ENCODE measurements around the gene TAS2R1.

Gene TAS2R1

GRCh38 chr5:9625731-9626130 is 4.4 kb downstream of the TAS2R1 start:
- no peak for TF ChIP-seq CTCF (IDR thresholded peaks at IDR 0.05; ENCODE audit: control insufficient read depth, extremely low read depth, insufficient read depth)
- DNase-seq (ENCODE audit: low read depth): no peak
- H3K4me3 ChIP-seq (ENCODE audit: low read depth, low read length): no peak overlapping the region

GRCh38 chr5:9625286-9625685 is 4.9 kb downstream of the TAS2R1 start:
- DNase-seq (ENCODE audit: low read depth): no peak
- TF ChIP-seq CTCF (IDR thresholded peaks at IDR 0.05; ENCODE audit: control insufficient read depth, extremely low read depth, insufficient read depth): no peak
- no peak overlapping the region for H3K4me3 ChIP-seq (ENCODE audit: low read depth, low read length)

DNA sequence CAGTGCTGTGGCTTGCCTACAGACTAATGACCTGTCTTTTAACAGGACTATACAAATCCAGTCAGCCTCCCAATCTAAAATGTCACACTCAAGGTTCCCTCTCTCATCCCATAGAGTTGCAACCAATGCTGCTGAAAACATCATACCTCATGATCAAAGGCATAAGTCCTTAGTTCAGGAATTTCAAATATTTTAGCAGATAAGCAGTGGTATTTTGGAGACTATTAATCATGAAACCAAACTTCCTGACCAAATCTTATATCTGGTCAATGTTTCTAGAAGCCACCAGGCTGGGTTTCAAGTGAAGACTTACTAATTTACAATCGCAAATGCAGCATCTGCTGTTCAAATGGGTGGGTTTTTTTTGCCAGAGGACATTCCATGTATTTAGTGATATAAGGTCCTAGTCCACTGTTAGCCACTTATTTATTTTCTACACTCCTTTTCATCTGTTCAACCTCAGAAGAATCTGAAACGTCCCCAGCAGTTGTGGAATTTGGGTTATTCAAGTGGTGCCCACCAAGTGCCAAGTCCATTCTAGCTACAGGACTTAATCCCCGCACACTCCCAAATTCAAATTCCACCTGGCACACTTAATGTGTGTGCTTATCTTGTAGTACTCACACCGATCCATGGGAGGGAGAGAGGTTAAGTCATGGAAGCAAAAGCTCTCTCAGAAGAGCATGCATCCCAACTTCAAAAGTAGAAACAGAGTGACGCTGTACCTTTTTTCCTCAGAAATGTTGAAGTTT is 5.8 kb downstream of the TAS2R1 start:
- DNase-seq (ENCODE audit: low read depth): no peak
- TF ChIP-seq CTCF (IDR thresholded peaks at IDR 0.05; ENCODE audit: control insufficient read depth, extremely low read depth, insufficient read depth): no peak
- H3K4me3 ChIP-seq (ENCODE audit: low read depth, low read length): no peak overlapping the region

DNA sequence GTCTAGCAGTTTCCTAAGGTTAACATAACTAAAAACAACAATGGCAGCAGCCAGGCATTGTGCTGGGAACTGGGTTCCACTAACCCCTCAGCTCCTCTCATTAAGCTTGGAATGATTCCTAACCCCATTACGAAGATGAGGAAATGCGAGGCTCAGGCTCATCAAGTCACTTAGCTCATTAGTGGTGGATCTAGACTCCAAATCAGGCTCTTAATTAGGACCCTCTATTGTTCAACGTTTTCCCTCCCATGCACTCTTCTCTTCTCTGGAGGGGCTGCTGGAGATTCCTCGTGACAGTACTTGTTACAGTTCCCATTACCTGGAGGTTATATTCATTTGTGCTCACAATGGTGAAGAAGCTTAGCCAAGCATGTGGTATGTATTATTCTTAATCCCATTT is 6.5 kb downstream of the TAS2R1 start:
- H3K4me3 ChIP-seq (ENCODE audit: low read depth, low read length): no peak overlapping the region
- no peak for TF ChIP-seq CTCF (IDR thresholded peaks at IDR 0.05; ENCODE audit: control insufficient read depth, extremely low read depth, insufficient read depth)
- no peak for DNase-seq (ENCODE audit: low read depth)

DNA sequence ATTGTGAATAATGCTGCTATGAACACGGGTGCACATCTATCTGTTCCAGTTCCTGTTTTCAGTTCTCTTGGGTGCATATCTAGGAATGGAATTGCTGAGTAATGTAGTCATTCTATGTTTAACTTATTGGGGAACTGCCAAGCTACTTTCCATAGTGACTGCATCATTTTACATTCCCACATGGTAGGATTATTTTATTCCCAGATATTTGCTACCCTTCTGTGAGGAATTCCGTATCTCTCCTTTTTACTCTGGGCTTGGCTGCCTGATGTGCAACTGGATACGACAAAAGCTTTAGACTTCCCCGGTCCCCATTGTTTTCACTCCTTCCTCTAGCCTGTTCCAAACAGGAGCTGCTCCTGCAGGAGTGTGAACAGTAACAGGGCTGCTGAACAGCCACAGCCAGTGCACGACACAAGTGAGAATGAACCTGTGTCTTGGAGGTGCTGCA is 7.2 kb downstream of the TAS2R1 start:
- no peak overlapping the region for H3K4me3 ChIP-seq (ENCODE audit: low read depth, low read length)

DNA sequence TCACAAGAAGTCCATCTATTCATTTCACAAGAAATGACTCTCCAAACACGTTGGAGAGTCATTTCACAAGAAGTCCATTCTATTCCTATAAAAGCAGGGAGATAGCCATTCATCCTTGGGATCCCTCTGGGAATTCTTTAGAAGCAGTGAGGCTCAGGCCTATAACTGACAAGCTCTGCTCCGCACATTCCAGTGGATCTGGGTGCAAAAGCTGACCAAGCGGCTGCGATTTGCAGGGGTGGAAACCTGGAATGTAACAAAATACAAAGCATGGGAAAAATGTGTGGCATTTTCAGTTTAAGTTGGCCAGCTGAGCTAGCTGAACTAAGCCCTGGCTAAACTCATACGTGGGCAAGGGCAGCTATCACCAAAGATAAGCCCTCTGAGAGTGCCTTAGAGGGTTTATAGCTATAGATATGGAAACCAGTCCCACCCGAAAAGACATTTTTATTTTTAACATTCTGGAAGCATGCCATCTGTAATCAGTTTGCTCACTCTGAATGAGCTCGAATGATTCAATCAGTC is 8.7 kb downstream of the TAS2R1 start:
- no peak overlapping the region for H3K4me3 ChIP-seq (ENCODE audit: low read depth, low read length)
- no peak for DNase-seq (ENCODE audit: low read depth)
- TF ChIP-seq CTCF (IDR thresholded peaks at IDR 0.05; ENCODE audit: control insufficient read depth, extremely low read depth, insufficient read depth): no peak

More for the DNA sequence above, 7.2 kb downstream of the TAS2R1 start:
- DNase-seq (ENCODE audit: low read depth): peak; percentile 6
- no peak for TF ChIP-seq CTCF (IDR thresholded peaks at IDR 0.05; ENCODE audit: control insufficient read depth, extremely low read depth, insufficient read depth)

Measured in LNCaP clone FGC (cell line).